B cell (primary cell): ENCODE results near the gene RHOU.

Experiments
- CTCF ChIP-seq: fragments of 200-600 bp; IDR thresholded peaks from one replicate; pipeline ENCODE4 v1.8.0; 2022; ENCODE audit warnings: antibody characterized with exemption, mild to moderate bottlenecking
- EZH2 ChIP-seq: IDR thresholded peaks from 2 replicates; pipeline ENCODE4 v1.6.1; 2012; ENCODE audit warnings: borderline replicate concordance, low read depth, mild to moderate bottlenecking, moderate library complexity, low read length; ENCODE audit not compliant: insufficient read depth, poor library complexity, severe bottlenecking

DNA sequence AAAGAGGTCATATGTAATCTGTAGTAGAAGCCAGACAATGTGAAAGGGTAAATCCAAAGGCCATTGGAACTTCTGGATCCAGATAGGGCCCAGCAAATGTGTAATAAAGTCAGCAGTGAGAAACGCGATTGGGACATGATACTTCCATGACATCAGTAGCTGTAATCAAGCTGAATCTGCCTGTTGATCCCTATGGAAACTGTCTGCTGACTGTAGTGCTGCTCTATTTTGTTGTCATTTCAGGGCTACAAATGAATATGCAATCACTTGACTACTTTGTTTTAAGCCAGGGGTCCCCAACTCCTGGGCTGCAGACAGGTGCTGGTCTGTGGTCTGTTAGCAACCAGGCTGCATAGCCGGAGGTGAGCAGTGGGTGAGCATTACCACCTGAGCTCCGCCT lies 46.0 kb upstream of the RHOU start:
- TF ChIP-seq CTCF (no peak), EZH2 (no peak)
